Large intestine (tissue), 3 donors: ENCODE data around the gene ADPRHL1. TPM values are rescaled to one million over a fixed set of nuclear protein-coding genes. Genes with fewer than 3 reads are reported as not detected.

Experiments used
- DNase-seq, 2 donors: peaks; one replicate each; pipeline versions ENCODE4 v3.0.0 to v3.0.0-alpha.2; 2013
- H3K27ac ChIP-seq: one replicate; pipeline ENCODE4 v1.5.1; 2013; ENCODE audit warnings: low read length
- H3K27me3 ChIP-seq: 2 replicates; pipeline ENCODE4 v1.6.1; 2013; ENCODE audit warnings: low read length; ENCODE audit not compliant: control insufficient read depth, insufficient read depth
- H3K36me3 ChIP-seq: 2 replicates; pipeline ENCODE4 v1.6.1; 2013; ENCODE audit warnings: low read length; ENCODE audit not compliant: control insufficient read depth, insufficient read depth
- H3K4me1 ChIP-seq: one replicate; pipeline ENCODE4 v1.6.1; 2013; ENCODE audit warnings: low read length; ENCODE audit not compliant: control insufficient read depth, insufficient read depth
- H3K4me3 ChIP-seq: one replicate; pipeline ENCODE4 v1.5.1; 2013; ENCODE audit warnings: low read length
- H3K9me3 ChIP-seq: one replicate; pipeline ENCODE4 v1.6.1; 2013; ENCODE audit warnings: mild to moderate bottlenecking, low read depth, low read length, moderate library complexity; ENCODE audit not compliant: control insufficient read depth
- WGBS: methylation state at CpG from one replicate; pipeline ENCODE4 v1.1.5; 2013; ENCODE audit warnings: low lambda C conversion rate; ENCODE audit not compliant: insufficient coverage; 5-methylcytosine and 5-hydroxymethylcytosine counted together
- polyA plus RNA-seq: library from polyadenylated mRNA; unstranded; fragments of 120-200 nt; gene quantifications from one replicate; pipeline ENCODE4 v1.2.1, GENCODE V29; 2013

Gene ADPRHL1
- polyA plus RNA-seq, 1 donor, result 2.8 TPM

GRCh38 chr13:113491418-113491883 is 38.2 kb upstream of the ADPRHL1 start:
- Histone ChIP-seq H3K36me3 (peaks cover 6% of the 10 kb centered on the region), H3K4me3 (peak overlapping the region; percentile 66), H3K4me1 (peaks cover 32% of the 10 kb centered on the region), H3K27me3 (no peaks in the 10 kb centered on the region), H3K27ac (peak overlapping the region; percentile 81), H3K9me3 (peaks cover 2% of the 10 kb centered on the region)
- WGBS, result 0% methylated on average over 1 of the region's 22 CpGs
- peak; percentile 21 to 66 for DNase-seq

GRCh38 chr13:113490496-113491417 is 37.5 kb upstream of the ADPRHL1 start, which contains the start of gene DCUN1D2:
DCUN1D2 (minus strand) TSS chr13:113490711; CDS start chr13:113490669, 42 bp downstream.
- WGBS, result 0% methylated on average over 1 of the region's 115 CpGs
- Histone ChIP-seq H3K4me3 (peak within 1 kb of the TSS; percentile 66), H3K27ac (peak within 1 kb of the TSS; percentile 81), H3K9me3 (no peaks in the 10 kb centered on the region), H3K27me3 (no peaks in the 10 kb centered on the region), H3K4me1 (peaks cover 32% of the 10 kb centered on the region), H3K36me3 (peaks cover 3% of the 10 kb centered on the region)
- DNase-seq, result peak; percentile 95 to 98

GRCh38 chr13:113489549-113490495 is 36.5 kb upstream of the ADPRHL1 start:
- DNase-seq, result peak in 1 of 2 donors; percentile 44
- Histone ChIP-seq H3K27ac (peak overlapping the region; percentile 31), H3K4me1 (peaks cover 30% of the 10 kb centered on the region), H3K9me3 (no peaks in the 10 kb centered on the region), H3K4me3 (peak overlapping the region; percentile 57), H3K36me3 (no peaks in the 10 kb centered on the region), H3K27me3 (no peaks in the 10 kb centered on the region)
- 19% methylated on average over 3 of the region's 54 CpGs for WGBS

- Histone ChIP-seq H3K36me3 (no peaks in the 10 kb centered on the region), H3K9me3 (no peaks in the 10 kb centered on the region), H3K4me3 (peak overlapping the region; percentile 57), H3K27ac (no peak overlapping the region), H3K27me3 (no peaks in the 10 kb centered on the region), H3K4me1 (peaks cover 28% of the 10 kb centered on the region)
- WGBS, result no CpG with 5 or more reads among the region's 8 CpGs
- DNase-seq, result no peak
Observed at GRCh38 chr13:113489171-113489548, 35.9 kb upstream of the ADPRHL1 start.

GRCh38 chr13:113488283-113488682 is 35.0 kb upstream of the ADPRHL1 start:
- Histone ChIP-seq H3K36me3 (peaks cover 3% of the 10 kb centered on the region), H3K4me3 (no peak overlapping the region), H3K27me3 (no peaks in the 10 kb centered on the region), H3K9me3 (no peaks in the 10 kb centered on the region), H3K27ac (no peak overlapping the region), H3K4me1 (peaks cover 30% of the 10 kb centered on the region)
- no peak for DNase-seq
- WGBS, result 100% methylated on average over 1 of the region's 3 CpGs

- H3K9me3 ChIP-seq, result no peaks in the 10 kb centered on the region
- no CpG with 5 or more reads among the region's 4 CpGs for WGBS
- H3K36me3 ChIP-seq, result peaks cover 3% of the 10 kb centered on the region
- peaks cover 20% of the 10 kb centered on the region for H3K4me1 ChIP-seq
- H3K27me3 ChIP-seq, result no peaks in the 10 kb centered on the region
- no peak overlapping the region for H3K4me3 ChIP-seq
- no peak for DNase-seq
- no peak overlapping the region for H3K27ac ChIP-seq
Observed at GRCh38 chr13:113486698-113487097, 33.4 kb upstream of the ADPRHL1 start.

- no peaks in the 10 kb centered on the region for H3K9me3 ChIP-seq
- no peak overlapping the region for H3K4me3 ChIP-seq
- H3K27ac ChIP-seq, result no peak overlapping the region
- no peak for DNase-seq
- peaks cover 20% of the 10 kb centered on the region for H3K4me1 ChIP-seq
- H3K36me3 ChIP-seq, result peaks cover 3% of the 10 kb centered on the region
- 87% methylated on average over 3 of the region's 13 CpGs for WGBS
- H3K27me3 ChIP-seq, result no peaks in the 10 kb centered on the region
Observed at GRCh38 chr13:113485545-113485944, 32.3 kb upstream of the ADPRHL1 start.

GRCh38 chr13:113483504-113484293 is 30.4 kb upstream of the ADPRHL1 start:
- Histone ChIP-seq H3K27ac (no peak overlapping the region), H3K9me3 (no peaks in the 10 kb centered on the region), H3K4me1 (peaks cover 10% of the 10 kb centered on the region), H3K27me3 (no peaks in the 10 kb centered on the region), H3K36me3 (peaks cover 8% of the 10 kb centered on the region), H3K4me3 (no peak overlapping the region)
- WGBS, result no CpG with 5 or more reads among the region's 36 CpGs
- DNase-seq, result peak; percentile 28 to 55

GRCh38 chr13:113483081-113483480 is 29.8 kb upstream of the ADPRHL1 start:
- Histone ChIP-seq H3K36me3 (peaks cover 8% of the 10 kb centered on the region), H3K4me1 (peaks cover 10% of the 10 kb centered on the region), H3K4me3 (no peak overlapping the region), H3K9me3 (no peaks in the 10 kb centered on the region), H3K27ac (no peak overlapping the region), H3K27me3 (no peaks in the 10 kb centered on the region)
- 80% methylated on average over 1 of the region's 7 CpGs for WGBS
- no peak for DNase-seq
